GM23338 (cell line): ENCODE results near the gene TAF15.

Source experiments
- EZH2 ChIP-seq: fragments of 200-600 bp; sonication (generic); IDR thresholded peaks from one replicate; pipeline ENCODE4 v1.8.0; 2017; ENCODE audit warnings: antibody characterized with exemption, mild to moderate bottlenecking, low read depth; ENCODE audit not compliant: unreplicated experiment
- JUNB ChIP-seq: IDR thresholded peaks from one replicate; pipeline ENCODE4 v1.6.1; 2016; ENCODE audit warnings: antibody characterized with exemption; ENCODE audit not compliant: unreplicated experiment
- POLR2AphosphoS5 ChIP-seq: IDR thresholded peaks from 2 replicates; pipeline ENCODE4 v1.6.1; 2016; ENCODE audit warnings: antibody characterized with exemption, low read depth
- TF ChIP-seq, protein P1 (sequence below), 2 experiments: fragments of 200-600 bp in 1 of 2; sonication (generic) in 1 of 2; conservative IDR thresholded peaks; 2 replicates each; pipeline versions ENCODE4 v1.5.1 to v1.6.1; 2016 to 2017; ENCODE audit warnings: antibody characterized with exemption in 2 of 2, low read depth in 2 of 2, mild to moderate bottlenecking in 2 of 2, moderate library complexity in 1 of 2
- TF ChIP-seq, protein P2 (sequence below): IDR thresholded peaks from one replicate; pipeline ENCODE4 v1.6.1; 2018; ENCODE audit warnings: antibody characterized with exemption; ENCODE audit not compliant: unreplicated experiment
- TF ChIP-seq, protein P3 (sequence below): IDR thresholded peaks from 2 replicates; pipeline ENCODE4 v1.6.1; 2016; ENCODE audit warnings: antibody characterized with exemption

DNA sequence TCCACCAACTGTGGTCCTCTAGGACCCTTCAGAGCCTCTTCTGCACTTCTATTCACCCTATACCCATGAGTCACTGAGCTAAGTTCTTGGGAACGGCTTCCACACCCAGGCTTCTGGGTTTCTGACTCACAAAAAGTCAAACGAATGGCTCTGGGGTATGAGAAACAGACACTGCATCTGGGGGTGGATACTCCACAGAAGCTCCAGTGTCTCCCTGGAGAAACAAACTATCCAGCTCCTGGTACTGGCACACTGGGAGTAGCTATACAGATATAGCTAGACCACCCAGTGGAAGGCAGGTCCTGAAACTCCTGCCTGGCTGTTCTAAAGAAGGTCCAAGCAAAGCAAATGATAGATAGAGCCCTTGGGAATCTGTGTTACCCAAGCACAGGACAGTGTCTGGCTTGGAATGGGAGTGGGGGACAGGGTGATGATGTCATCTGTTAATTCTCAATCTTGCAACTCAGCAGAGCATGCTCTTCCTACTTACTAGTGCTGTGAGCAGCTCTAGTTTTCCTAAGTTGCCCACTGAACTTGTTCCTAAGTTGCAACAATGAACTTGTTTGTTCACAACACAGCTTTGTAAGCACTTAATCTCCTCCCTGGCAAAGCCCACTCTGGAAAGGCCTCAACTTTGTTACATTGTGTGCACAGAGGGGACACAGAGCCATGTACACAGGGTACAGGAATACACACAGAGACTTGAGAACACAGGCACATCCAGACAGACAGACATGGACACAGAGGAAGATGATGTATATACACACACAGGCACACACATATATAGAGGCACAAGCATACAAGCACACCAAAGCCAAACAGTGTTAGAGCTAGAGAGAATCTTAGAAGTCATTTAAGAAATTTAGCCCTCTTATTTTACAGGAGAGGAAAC lies 20.6 kb upstream of the TAF15 start:
- TF ChIP-seq, protein P1, sequence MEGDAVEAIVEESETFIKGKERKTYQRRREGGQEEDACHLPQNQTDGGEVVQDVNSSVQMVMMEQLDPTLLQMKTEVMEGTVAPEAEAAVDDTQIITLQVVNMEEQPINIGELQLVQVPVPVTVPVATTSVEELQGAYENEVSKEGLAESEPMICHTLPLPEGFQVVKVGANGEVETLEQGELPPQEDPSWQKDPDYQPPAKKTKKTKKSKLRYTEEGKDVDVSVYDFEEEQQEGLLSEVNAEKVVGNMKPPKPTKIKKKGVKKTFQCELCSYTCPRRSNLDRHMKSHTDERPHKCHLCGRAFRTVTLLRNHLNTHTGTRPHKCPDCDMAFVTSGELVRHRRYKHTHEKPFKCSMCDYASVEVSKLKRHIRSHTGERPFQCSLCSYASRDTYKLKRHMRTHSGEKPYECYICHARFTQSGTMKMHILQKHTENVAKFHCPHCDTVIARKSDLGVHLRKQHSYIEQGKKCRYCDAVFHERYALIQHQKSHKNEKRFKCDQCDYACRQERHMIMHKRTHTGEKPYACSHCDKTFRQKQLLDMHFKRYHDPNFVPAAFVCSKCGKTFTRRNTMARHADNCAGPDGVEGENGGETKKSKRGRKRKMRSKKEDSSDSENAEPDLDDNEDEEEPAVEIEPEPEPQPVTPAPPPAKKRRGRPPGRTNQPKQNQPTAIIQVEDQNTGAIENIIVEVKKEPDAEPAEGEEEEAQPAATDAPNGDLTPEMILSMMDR (conservative IDR thresholded peaks at IDR 0.05; ENCODE audit: low read depth in 2 of 2), result no peak
- TF ChIP-seq EZH2 (no peak), POLR2AphosphoS5 (no peak), JUNB (no peak)
- TF ChIP-seq, protein P2, sequence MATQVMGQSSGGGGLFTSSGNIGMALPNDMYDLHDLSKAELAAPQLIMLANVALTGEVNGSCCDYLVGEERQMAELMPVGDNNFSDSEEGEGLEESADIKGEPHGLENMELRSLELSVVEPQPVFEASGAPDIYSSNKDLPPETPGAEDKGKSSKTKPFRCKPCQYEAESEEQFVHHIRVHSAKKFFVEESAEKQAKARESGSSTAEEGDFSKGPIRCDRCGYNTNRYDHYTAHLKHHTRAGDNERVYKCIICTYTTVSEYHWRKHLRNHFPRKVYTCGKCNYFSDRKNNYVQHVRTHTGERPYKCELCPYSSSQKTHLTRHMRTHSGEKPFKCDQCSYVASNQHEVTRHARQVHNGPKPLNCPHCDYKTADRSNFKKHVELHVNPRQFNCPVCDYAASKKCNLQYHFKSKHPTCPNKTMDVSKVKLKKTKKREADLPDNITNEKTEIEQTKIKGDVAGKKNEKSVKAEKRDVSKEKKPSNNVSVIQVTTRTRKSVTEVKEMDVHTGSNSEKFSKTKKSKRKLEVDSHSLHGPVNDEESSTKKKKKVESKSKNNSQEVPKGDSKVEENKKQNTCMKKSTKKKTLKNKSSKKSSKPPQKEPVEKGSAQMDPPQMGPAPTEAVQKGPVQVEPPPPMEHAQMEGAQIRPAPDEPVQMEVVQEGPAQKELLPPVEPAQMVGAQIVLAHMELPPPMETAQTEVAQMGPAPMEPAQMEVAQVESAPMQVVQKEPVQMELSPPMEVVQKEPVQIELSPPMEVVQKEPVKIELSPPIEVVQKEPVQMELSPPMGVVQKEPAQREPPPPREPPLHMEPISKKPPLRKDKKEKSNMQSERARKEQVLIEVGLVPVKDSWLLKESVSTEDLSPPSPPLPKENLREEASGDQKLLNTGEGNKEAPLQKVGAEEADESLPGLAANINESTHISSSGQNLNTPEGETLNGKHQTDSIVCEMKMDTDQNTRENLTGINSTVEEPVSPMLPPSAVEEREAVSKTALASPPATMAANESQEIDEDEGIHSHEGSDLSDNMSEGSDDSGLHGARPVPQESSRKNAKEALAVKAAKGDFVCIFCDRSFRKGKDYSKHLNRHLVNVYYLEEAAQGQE, result no peak
- TF ChIP-seq, protein P3, sequence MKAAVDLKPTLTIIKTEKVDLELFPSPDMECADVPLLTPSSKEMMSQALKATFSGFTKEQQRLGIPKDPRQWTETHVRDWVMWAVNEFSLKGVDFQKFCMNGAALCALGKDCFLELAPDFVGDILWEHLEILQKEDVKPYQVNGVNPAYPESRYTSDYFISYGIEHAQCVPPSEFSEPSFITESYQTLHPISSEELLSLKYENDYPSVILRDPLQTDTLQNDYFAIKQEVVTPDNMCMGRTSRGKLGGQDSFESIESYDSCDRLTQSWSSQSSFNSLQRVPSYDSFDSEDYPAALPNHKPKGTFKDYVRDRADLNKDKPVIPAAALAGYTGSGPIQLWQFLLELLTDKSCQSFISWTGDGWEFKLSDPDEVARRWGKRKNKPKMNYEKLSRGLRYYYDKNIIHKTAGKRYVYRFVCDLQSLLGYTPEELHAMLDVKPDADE, result no peak
